HepG2 (cell line): ENCODE data around the gene PLAGL2. TPM values are rescaled to one million over a fixed set of nuclear protein-coding genes. Genes with fewer than 3 reads are reported as not detected.

Source experiments
- BCL6 ChIP-seq: IDR thresholded peaks from 2 replicates; pipeline ENCODE4 v1.6.1; 2016; ENCODE audit warnings: missing genetic modification reagents, missing compliant biosample characterization
- EP300 ChIP-seq, 3 experiments: sonication (generic) in 1 of 3; formaldehyde crosslinking in 1 of 3; IDR thresholded peaks; 2 replicates each; pipeline versions ENCODE4 v1.5.1 to v1.6.1; 2011 to 2020; ENCODE audit warnings: low read depth in 2 of 3, low read length in 2 of 3, borderline replicate concordance in 1 of 3, improper control_type of control experiment in 1 of 3, mild to moderate bottlenecking in 1 of 3, missing genetic modification reagents in 1 of 3, moderate library complexity in 1 of 3
- HDAC2 ChIP-seq: sonication (generic); formaldehyde crosslinking; IDR thresholded peaks from 2 replicates; pipeline ENCODE4 v1.4.0; 2020; ENCODE audit warnings: missing genetic modification reagents
- HOXD1 ChIP-seq: sonication (generic); formaldehyde crosslinking; IDR thresholded peaks from 2 replicates; pipeline ENCODE4 v1.5.0; 2020; ENCODE audit warnings: missing genetic modification reagents
- IKZF1 ChIP-seq: fragments of 450-650 bp; IDR thresholded peaks from 2 replicates; pipeline ENCODE4 v1.7.1; 2016
- MED1 ChIP-seq: sonication (generic); formaldehyde crosslinking; IDR thresholded peaks from 2 replicates; pipeline ENCODE4 v1.4.0; 2020; ENCODE audit warnings: missing genetic modification reagents
- RXRB ChIP-seq: IDR thresholded peaks from 2 replicates; pipeline ENCODE4 v1.6.1; 2016; ENCODE audit warnings: borderline replicate concordance, missing genetic modification reagents, missing compliant biosample characterization
- SOX13 ChIP-seq, 3 experiments: fragments of 450-650 bp in 1 of 3; sonication (generic) in 1 of 3; formaldehyde crosslinking in 1 of 3; IDR thresholded peaks in 2 of 3; conservative IDR thresholded peaks in 1 of 3; 2 replicates each; pipeline versions ENCODE4 v1.5.0 to v1.6.1; 2016 to 2020; ENCODE audit warnings: antibody characterized with exemption in 1 of 3, mild to moderate bottlenecking in 1 of 3, missing compliant biosample characterization in 1 of 3, missing genetic modification reagents in 1 of 3, moderate library complexity in 1 of 3
- TEAD3 ChIP-seq: optimal IDR thresholded peaks from 2 replicates; pipeline ENCODE3; 2016; ENCODE audit warnings: borderline replicate concordance
- ZNF124 ChIP-seq: sonication (generic); formaldehyde crosslinking; IDR thresholded peaks from 2 replicates; pipeline ENCODE4 v1.4.0; 2020; ENCODE audit warnings: missing genetic modification reagents
- ZNF264 ChIP-seq: sonication (generic); formaldehyde crosslinking; IDR thresholded peaks from 2 replicates; pipeline ENCODE4 v1.4.0; 2020; ENCODE audit warnings: missing genetic modification reagents
- ZNF274 ChIP-seq: sonication (generic); formaldehyde crosslinking; IDR thresholded peaks from 2 replicates; pipeline ENCODE4 v1.5.1; 2020; ENCODE audit warnings: mild to moderate bottlenecking, missing genetic modification reagents
- ZNF510 ChIP-seq: sonication (generic); formaldehyde crosslinking; IDR thresholded peaks from 2 replicates; pipeline ENCODE4 v1.4.0; 2020; ENCODE audit warnings: low read depth, mild to moderate bottlenecking, missing genetic modification reagents
- ZNF607 ChIP-seq: sonication (generic); formaldehyde crosslinking; IDR thresholded peaks from 2 replicates; pipeline ENCODE4 v1.5.1; 2020; ENCODE audit warnings: missing genetic modification reagents, mild to moderate bottlenecking, borderline replicate concordance
- ZNF7 ChIP-seq: IDR thresholded peaks from 2 replicates; pipeline ENCODE4 v1.6.1; 2016; ENCODE audit warnings: missing biosample characterization, missing genetic modification reagents
- ZNF766 ChIP-seq: sonication (generic); formaldehyde crosslinking; IDR thresholded peaks from 2 replicates; pipeline ENCODE4 v1.5.0; 2020; ENCODE audit warnings: missing genetic modification reagents, borderline replicate concordance
- ZZZ3 ChIP-seq: sonication (generic); formaldehyde crosslinking; IDR thresholded peaks from 2 replicates; pipeline ENCODE4 v1.4.0; 2020; ENCODE audit warnings: missing genetic modification reagents, mild to moderate bottlenecking, borderline replicate concordance
- polyA plus RNA-seq, 8 experiments: library from polyadenylated mRNA; depleted of rRNA in 3 of 8; stranded (reverse) in 7 of 8; unstranded in 1 of 8; fragments of >200 nt; fragmentation: Illumina TruSeq in 4 of 8; extraction: Trizol in 4 of 8; gene quantifications; 2 replicates each; pipeline versions ENCODE4 v1.2.1 to v1.2.3, GENCODE V29; 2011 to 2016; ENCODE audit warnings: low read depth in 4 of 8, missing spikeins in 1 of 8, mixed read lengths in 1 of 8; ENCODE audit not compliant: insufficient read depth in 1 of 8
- total RNA-seq, 5 experiments: library from RNA; depleted of rRNA; stranded (reverse); fragments of >200 nt; fragmentation: Illumina TruSeq; extraction: Trizol; gene quantifications; 2 replicates each; pipeline ENCODE4 v1.2.3, GENCODE V29; 2016; ENCODE audit warnings: low read depth in 1 of 5
- TF ChIP-seq, protein P1 (sequence below): sonication (generic); formaldehyde crosslinking; IDR thresholded peaks from 2 replicates; pipeline ENCODE4 v1.8.0; 2022; ENCODE audit warnings: mild to moderate bottlenecking, missing genetic modification reagents; ENCODE audit not compliant: insufficient replicate concordance
- TF ChIP-seq, protein P2 (sequence below): sonication (generic); formaldehyde crosslinking; IDR thresholded peaks from 2 replicates; pipeline ENCODE4 v1.4.0; 2020; ENCODE audit warnings: missing genetic modification reagents; ENCODE audit errors: not compliant biosample characterization
- TF ChIP-seq, protein P3 (sequence below): sonication (generic); formaldehyde crosslinking; IDR thresholded peaks from 2 replicates; pipeline ENCODE4 v1.5.0; 2020; ENCODE audit warnings: mild to moderate bottlenecking, missing genetic modification reagents, moderate library complexity
- TF ChIP-seq, protein P4 (sequence below): sonication (generic); formaldehyde crosslinking; IDR thresholded peaks from 2 replicates; pipeline ENCODE4 v1.4.0; 2020; ENCODE audit warnings: missing genetic modification reagents
- TF ChIP-seq, protein P5 (sequence below): sonication (generic); formaldehyde crosslinking; IDR thresholded peaks from 2 replicates; pipeline ENCODE4 v1.4.0; 2020; ENCODE audit warnings: missing genetic modification reagents, borderline replicate concordance

Gene PLAGL2
- total and polyA plus RNA-seq, 2 of the 13 experiments (the other 11 are each of a cell fraction or from before 2014, with no cell fraction given) = 15.2 to 15.3 TPM

DNA sequence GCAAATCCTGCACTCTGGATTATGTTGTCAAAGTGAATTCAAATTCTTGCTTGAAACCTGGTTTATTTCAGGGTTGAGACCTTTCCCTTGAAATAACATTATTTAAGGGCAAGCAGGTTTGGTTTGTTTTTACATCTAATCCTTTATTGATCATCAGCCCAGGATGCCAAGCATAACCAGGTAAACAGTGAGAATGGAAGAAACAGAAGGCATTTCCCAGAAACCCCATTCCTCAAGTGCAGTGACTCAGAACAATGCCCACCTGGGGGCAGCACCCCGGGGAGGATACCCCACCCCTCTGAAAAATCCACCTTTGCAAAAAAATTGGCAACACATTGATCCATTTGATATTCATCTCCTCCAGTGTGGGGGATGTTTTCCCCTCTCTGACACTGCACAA lies 32.7 kb upstream of the PLAGL2 start (continued):
- TF ChIP-seq, protein P1, sequence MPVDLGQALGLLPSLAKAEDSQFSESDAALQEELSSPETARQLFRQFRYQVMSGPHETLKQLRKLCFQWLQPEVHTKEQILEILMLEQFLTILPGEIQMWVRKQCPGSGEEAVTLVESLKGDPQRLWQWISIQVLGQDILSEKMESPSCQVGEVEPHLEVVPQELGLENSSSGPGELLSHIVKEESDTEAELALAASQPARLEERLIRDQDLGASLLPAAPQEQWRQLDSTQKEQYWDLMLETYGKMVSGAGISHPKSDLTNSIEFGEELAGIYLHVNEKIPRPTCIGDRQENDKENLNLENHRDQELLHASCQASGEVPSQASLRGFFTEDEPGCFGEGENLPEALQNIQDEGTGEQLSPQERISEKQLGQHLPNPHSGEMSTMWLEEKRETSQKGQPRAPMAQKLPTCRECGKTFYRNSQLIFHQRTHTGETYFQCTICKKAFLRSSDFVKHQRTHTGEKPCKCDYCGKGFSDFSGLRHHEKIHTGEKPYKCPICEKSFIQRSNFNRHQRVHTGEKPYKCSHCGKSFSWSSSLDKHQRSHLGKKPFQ (CRISPR knock-in tag) = no peak
- TF ChIP-seq BCL6 (CRISPR knock-in tag) (peak; percentile 47; the same call in 1 of the 2 replicates), ZNF274 (no peak), ZNF510 (no peak), MED1 (CRISPR knock-in tag) (no peak), ZNF124 (CRISPR knock-in tag) (no peak), ZNF264 (CRISPR knock-in tag) (no peak), TEAD3 (CRISPR knock-in tag) (peak; percentile 34), ZNF7 (no peak), EP300 (IDR thresholded peaks at IDR 0.05; ENCODE audit: low read depth in 2 of 2, low read length in 2 of 2) (no peak), EP300 (CRISPR knock-in tag; IDR thresholded peaks at IDR 0.05; ENCODE audit: borderline replicate concordance) (0 out of 2 replicates have a peak, but pooled peaks have one; percentile 18), HDAC2 (CRISPR knock-in tag) (0 out of 2 replicates have a peak, but pooled peaks have one; percentile 18), ZZZ3 (CRISPR knock-in tag) (no peak), HOXD1 (CRISPR knock-in tag) (no peak), RXRB (CRISPR knock-in tag) (0 out of 2 replicates have a peak, but pooled peaks have one; percentile 25), SOX13 (IDR thresholded peaks at IDR 0.05) (no peak), SOX13 (CRISPR knock-in tag; conservative IDR thresholded peaks at IDR 0.05 in 1 of 2, IDR thresholded peaks at IDR 0.05 in 1 of 2) (0 out of 4 replicates have a peak, but pooled peaks of 1 of the 2 experiments have one; percentile 29), ZNF766 (CRISPR knock-in tag) (no peak), ZNF607 (CRISPR knock-in tag) (no peak), IKZF1 (no peak)
- TF ChIP-seq, protein P2, sequence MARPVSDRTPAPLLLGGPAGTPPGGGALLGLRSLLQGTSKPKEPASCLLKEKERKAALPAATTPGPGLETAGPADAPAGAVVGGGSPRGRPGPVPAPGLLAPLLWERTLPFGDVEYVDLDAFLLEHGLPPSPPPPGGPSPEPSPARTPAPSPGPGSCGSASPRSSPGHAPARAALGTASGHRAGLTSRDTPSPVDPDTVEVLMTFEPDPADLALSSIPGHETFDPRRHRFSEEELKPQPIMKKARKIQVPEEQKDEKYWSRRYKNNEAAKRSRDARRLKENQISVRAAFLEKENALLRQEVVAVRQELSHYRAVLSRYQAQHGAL (CRISPR knock-in tag) = no peak
- TF ChIP-seq, protein P3, sequence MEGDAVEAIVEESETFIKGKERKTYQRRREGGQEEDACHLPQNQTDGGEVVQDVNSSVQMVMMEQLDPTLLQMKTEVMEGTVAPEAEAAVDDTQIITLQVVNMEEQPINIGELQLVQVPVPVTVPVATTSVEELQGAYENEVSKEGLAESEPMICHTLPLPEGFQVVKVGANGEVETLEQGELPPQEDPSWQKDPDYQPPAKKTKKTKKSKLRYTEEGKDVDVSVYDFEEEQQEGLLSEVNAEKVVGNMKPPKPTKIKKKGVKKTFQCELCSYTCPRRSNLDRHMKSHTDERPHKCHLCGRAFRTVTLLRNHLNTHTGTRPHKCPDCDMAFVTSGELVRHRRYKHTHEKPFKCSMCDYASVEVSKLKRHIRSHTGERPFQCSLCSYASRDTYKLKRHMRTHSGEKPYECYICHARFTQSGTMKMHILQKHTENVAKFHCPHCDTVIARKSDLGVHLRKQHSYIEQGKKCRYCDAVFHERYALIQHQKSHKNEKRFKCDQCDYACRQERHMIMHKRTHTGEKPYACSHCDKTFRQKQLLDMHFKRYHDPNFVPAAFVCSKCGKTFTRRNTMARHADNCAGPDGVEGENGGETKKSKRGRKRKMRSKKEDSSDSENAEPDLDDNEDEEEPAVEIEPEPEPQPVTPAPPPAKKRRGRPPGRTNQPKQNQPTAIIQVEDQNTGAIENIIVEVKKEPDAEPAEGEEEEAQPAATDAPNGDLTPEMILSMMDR (CRISPR knock-in tag) = peak; percentile 48
- TF ChIP-seq, protein P4, sequence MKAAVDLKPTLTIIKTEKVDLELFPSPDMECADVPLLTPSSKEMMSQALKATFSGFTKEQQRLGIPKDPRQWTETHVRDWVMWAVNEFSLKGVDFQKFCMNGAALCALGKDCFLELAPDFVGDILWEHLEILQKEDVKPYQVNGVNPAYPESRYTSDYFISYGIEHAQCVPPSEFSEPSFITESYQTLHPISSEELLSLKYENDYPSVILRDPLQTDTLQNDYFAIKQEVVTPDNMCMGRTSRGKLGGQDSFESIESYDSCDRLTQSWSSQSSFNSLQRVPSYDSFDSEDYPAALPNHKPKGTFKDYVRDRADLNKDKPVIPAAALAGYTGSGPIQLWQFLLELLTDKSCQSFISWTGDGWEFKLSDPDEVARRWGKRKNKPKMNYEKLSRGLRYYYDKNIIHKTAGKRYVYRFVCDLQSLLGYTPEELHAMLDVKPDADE (CRISPR knock-in tag) = no peak
- TF ChIP-seq, protein P5, sequence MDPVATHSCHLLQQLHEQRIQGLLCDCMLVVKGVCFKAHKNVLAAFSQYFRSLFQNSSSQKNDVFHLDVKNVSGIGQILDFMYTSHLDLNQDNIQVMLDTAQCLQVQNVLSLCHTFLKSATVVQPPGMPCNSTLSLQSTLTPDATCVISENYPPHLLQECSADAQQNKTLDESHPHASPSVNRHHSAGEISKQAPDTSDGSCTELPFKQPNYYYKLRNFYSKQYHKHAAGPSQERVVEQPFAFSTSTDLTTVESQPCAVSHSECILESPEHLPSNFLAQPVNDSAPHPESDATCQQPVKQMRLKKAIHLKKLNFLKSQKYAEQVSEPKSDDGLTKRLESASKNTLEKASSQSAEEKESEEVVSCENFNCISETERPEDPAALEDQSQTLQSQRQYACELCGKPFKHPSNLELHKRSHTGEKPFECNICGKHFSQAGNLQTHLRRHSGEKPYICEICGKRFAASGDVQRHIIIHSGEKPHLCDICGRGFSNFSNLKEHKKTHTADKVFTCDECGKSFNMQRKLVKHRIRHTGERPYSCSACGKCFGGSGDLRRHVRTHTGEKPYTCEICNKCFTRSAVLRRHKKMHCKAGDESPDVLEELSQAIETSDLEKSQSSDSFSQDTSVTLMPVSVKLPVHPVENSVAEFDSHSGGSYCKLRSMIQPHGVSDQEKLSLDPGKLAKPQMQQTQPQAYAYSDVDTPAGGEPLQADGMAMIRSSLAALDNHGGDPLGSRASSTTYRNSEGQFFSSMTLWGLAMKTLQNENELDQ (CRISPR knock-in tag) = no peak
